Neuronal stem cell (in vitro differentiated cells): Measurements from ENCODE around the gene METAP1.

Experiments used
- DNase-seq: peaks from one replicate; pipeline ENCODE4 v3.0.0-alpha.2; 2013; ENCODE audit warnings: low spot score
- H2AFZ ChIP-seq: one replicate; pipeline ENCODE4 v1.6.1; 2013; ENCODE audit warnings: mild to moderate bottlenecking, low read length, inconsistent platforms
- H2AK5ac ChIP-seq: 2 replicates; pipeline ENCODE4 v1.6.1; 2013; ENCODE audit warnings: low read depth, mild to moderate bottlenecking, inconsistent platforms, low read length, moderate library complexity, mixed read lengths
- H2BK120ac ChIP-seq: 2 replicates; pipeline ENCODE4 v1.6.1; 2013; ENCODE audit warnings: low read depth, mild to moderate bottlenecking, inconsistent platforms, low read length, moderate library complexity, mixed read lengths
- H2BK12ac ChIP-seq: one replicate; pipeline ENCODE4 v1.6.1; 2013; ENCODE audit warnings: low read length, inconsistent platforms
- H2BK15ac ChIP-seq: 2 replicates; pipeline ENCODE4 v1.6.1; 2013; ENCODE audit warnings: mild to moderate bottlenecking, low read length, inconsistent platforms, mixed read lengths
- H2BK5ac ChIP-seq: one replicate; pipeline ENCODE4 v1.6.1; 2013; ENCODE audit warnings: inconsistent platforms, mild to moderate bottlenecking, low read length, moderate library complexity
- H3K14ac ChIP-seq: one replicate; pipeline ENCODE4 v1.6.1; 2013; ENCODE audit warnings: low read length, inconsistent platforms
- H3K18ac ChIP-seq: 2 replicates; pipeline ENCODE4 v1.6.1; 2013; ENCODE audit warnings: low read length, inconsistent platforms
- H3K23ac ChIP-seq: 2 replicates; pipeline ENCODE4 v1.6.1; 2013; ENCODE audit warnings: low read depth, mild to moderate bottlenecking, mixed read lengths, low read length, inconsistent platforms; ENCODE audit not compliant: poor library complexity
- H3K27ac ChIP-seq: replicated peaks from 3 replicates; pipeline ENCODE4 v1.5.1; 2013; ENCODE audit warnings: low read length, inconsistent platforms
- H3K27me3 ChIP-seq, 3 experiments: 2 replicates each; pipeline ENCODE4 v1.6.1; 2013; ENCODE audit warnings: low read length in 3 of 3, mild to moderate bottlenecking in 2 of 3, inconsistent platforms in 1 of 3, low read depth in 1 of 3, mixed read lengths in 1 of 3, moderate library complexity in 1 of 3; ENCODE audit not compliant: control insufficient read depth in 3 of 3, insufficient read depth in 3 of 3
- H3K36me3 ChIP-seq, 2 donors: replicated peaks in 1 of 2; 2 replicates each; pipeline ENCODE4 v1.6.1; 2013; ENCODE audit warnings: low read length in 2 of 2; ENCODE audit not compliant: control insufficient read depth in 2 of 2, insufficient read depth in 2 of 2
- H3K4ac ChIP-seq: 2 replicates; pipeline ENCODE4 v1.6.1; 2013; ENCODE audit warnings: inconsistent platforms, mild to moderate bottlenecking, low read length, moderate library complexity
- H3K4me1 ChIP-seq, 2 donors: 1 replicate in 1 of 2; 2 replicates in 1 of 2; pipeline ENCODE4 v1.6.1; 2013; ENCODE audit warnings: low read length in 2 of 2, low read depth in 1 of 2; ENCODE audit not compliant: control insufficient read depth in 2 of 2, insufficient read depth in 1 of 2
- H3K4me2 ChIP-seq: one replicate; pipeline ENCODE4 v1.6.1; 2013; ENCODE audit warnings: mild to moderate bottlenecking, low read length, inconsistent platforms; ENCODE audit not compliant: insufficient read depth, poor library complexity, severe bottlenecking
- H3K4me3 ChIP-seq, 2 donors: 2 replicates each; pipeline ENCODE4 v1.5.1; 2013; ENCODE audit warnings: low read length in 2 of 2, mild to moderate bottlenecking in 2 of 2, inconsistent platforms in 1 of 2, moderate library complexity in 1 of 2
- H3K79me1 ChIP-seq: one replicate; pipeline ENCODE4 v1.6.1; 2013; ENCODE audit warnings: low read depth, mild to moderate bottlenecking, inconsistent platforms, low read length, moderate library complexity
- H3K9ac ChIP-seq: one replicate; pipeline ENCODE4 v1.6.1; 2013; ENCODE audit warnings: mild to moderate bottlenecking, low read depth, low read length, inconsistent platforms; ENCODE audit not compliant: poor library complexity
- H3K9me3 ChIP-seq, 2 donors: replicated peaks in 1 of 2; 2 replicates each; pipeline versions ENCODE3 to v1.6.1; 2013; ENCODE audit warnings: low read length in 2 of 2, mild to moderate bottlenecking in 2 of 2, inconsistent platforms in 1 of 2, low read depth in 1 of 2, mixed read lengths in 1 of 2, moderate library complexity in 1 of 2; ENCODE audit not compliant: control insufficient read depth in 2 of 2, insufficient read depth in 1 of 2
- H4K8ac ChIP-seq: one replicate; pipeline ENCODE4 v1.6.1; 2013; ENCODE audit warnings: low read depth, mild to moderate bottlenecking, inconsistent platforms, low read length, moderate library complexity
- H4K91ac ChIP-seq: one replicate; pipeline ENCODE4 v1.6.1; 2013; ENCODE audit warnings: low read length, low read depth, mild to moderate bottlenecking, inconsistent platforms; ENCODE audit not compliant: poor library complexity
- WGBS, 2 donors: extraction: QIAGEN DNeasy Blood & Tissue Kit; methylation state at CpG; one replicate each; pipeline ENCODE4 v1.1.7; 2013; ENCODE audit warnings: missing lambda C conversion rate in 2 of 2, mixed read lengths in 1 of 2; ENCODE audit not compliant: insufficient read length in 2 of 2, insufficient replicate concordance in 1 of 2; ENCODE audit errors: extremely low coverage in 2 of 2; 5-methylcytosine and 5-hydroxymethylcytosine counted together

Gene METAP1

GRCh38 chr4:99008051-99008450 is 12.5 kb downstream of the METAP1 start:
- no peak overlapping the region for H2AK5ac ChIP-seq
- H2BK120ac ChIP-seq, result no peak overlapping the region
- peaks cover 3% of the 10 kb centered on the region for H3K79me1 ChIP-seq
- H3K27me3 ChIP-seq, result no peaks in the 10 kb centered on the region
- peaks cover 0 to 21% of the 10 kb centered on the region in 2 donors for H3K36me3 ChIP-seq
- no peak overlapping the region for H3K4me3 ChIP-seq
- H3K4ac ChIP-seq, result no peak overlapping the region
- H3K9me3 ChIP-seq, result peaks cover 0 to 21% of the 10 kb centered on the region in 2 donors
- H3K4me2 ChIP-seq, result no peak overlapping the region
- DNase-seq, result no peak
- H4K8ac ChIP-seq, result no peak overlapping the region
- H3K4me1 ChIP-seq, result no peaks in the 10 kb centered on the region
- no peak overlapping the region for H2AFZ ChIP-seq
- no peak overlapping the region for H3K18ac ChIP-seq
- no peak overlapping the region for H2BK5ac ChIP-seq
- H2BK12ac ChIP-seq, result no peak overlapping the region
- no peak overlapping the region for H4K91ac ChIP-seq
- no peak overlapping the region for H3K23ac ChIP-seq
- no peak overlapping the region for H3K14ac ChIP-seq
- no peak overlapping the region for H3K9ac ChIP-seq
- WGBS, 2 donors, result no CpG with 5 or more reads among the region's 2 CpGs
- no peak overlapping the region for H3K27ac ChIP-seq
- H2BK15ac ChIP-seq, result no peak overlapping the region

GRCh38 chr4:99011910-99012309 is 16.4 kb downstream of the METAP1 start:
- no peak overlapping the region for H2BK5ac ChIP-seq
- no peak overlapping the region for H3K4me3 ChIP-seq
- H3K18ac ChIP-seq, result no peak overlapping the region
- no peak overlapping the region for H3K27ac ChIP-seq
- no peaks in the 10 kb centered on the region for H3K27me3 ChIP-seq
- no peak overlapping the region for H3K14ac ChIP-seq
- no peak overlapping the region for H3K9ac ChIP-seq
- H4K8ac ChIP-seq, result no peak overlapping the region
- peaks cover 7% of the 10 kb centered on the region for H3K79me1 ChIP-seq
- no peak overlapping the region for H2AK5ac ChIP-seq
- DNase-seq, result no peak
- H3K23ac ChIP-seq, result no peak overlapping the region
- H2BK15ac ChIP-seq, result no peak overlapping the region
- no peak overlapping the region for H4K91ac ChIP-seq
- no peak overlapping the region for H2AFZ ChIP-seq
- no peak overlapping the region for H3K4ac ChIP-seq
- no peak overlapping the region for H2BK12ac ChIP-seq
- no peak overlapping the region for H3K4me2 ChIP-seq
- WGBS, 2 donors, result no CpG with 5 or more reads among the region's 4 CpGs
- H3K36me3 ChIP-seq, result peaks cover 3 to 9% of the 10 kb centered on the region in 2 donors
- no peaks in the 10 kb centered on the region for H3K4me1 ChIP-seq
- peaks cover 6 to 50% of the 10 kb centered on the region in 2 donors for H3K9me3 ChIP-seq
- H2BK120ac ChIP-seq, result no peak overlapping the region

- DNase-seq, result no peak
- H3K9me3 ChIP-seq, result peaks cover 6 to 57% of the 10 kb centered on the region in 2 donors
- no peak overlapping the region for H3K9ac ChIP-seq
- H2BK15ac ChIP-seq, result no peak overlapping the region
- H2AK5ac ChIP-seq, result no peak overlapping the region
- H2BK5ac ChIP-seq, result no peak overlapping the region
- H2BK120ac ChIP-seq, result no peak overlapping the region
- no peak overlapping the region for H4K8ac ChIP-seq
- H3K4me1 ChIP-seq, result no peaks in the 10 kb centered on the region
- no peak overlapping the region for H3K18ac ChIP-seq
- peaks cover 3 to 8% of the 10 kb centered on the region in 2 donors for H3K36me3 ChIP-seq
- H3K79me1 ChIP-seq, result peaks cover 7% of the 10 kb centered on the region
- H2BK12ac ChIP-seq, result no peak overlapping the region
- H4K91ac ChIP-seq, result no peak overlapping the region
- no peak overlapping the region for H3K23ac ChIP-seq
- no peak overlapping the region for H2AFZ ChIP-seq
- H3K14ac ChIP-seq, result no peak overlapping the region
- no peak overlapping the region for H3K4ac ChIP-seq
- no peak overlapping the region for H3K27ac ChIP-seq
- no peak overlapping the region for H3K4me2 ChIP-seq
- H3K4me3 ChIP-seq, result no peak overlapping the region
- no peaks in the 10 kb centered on the region for H3K27me3 ChIP-seq
- no CpG with 5 or more reads among the region's 4 CpGs for WGBS, 2 donors
Observed at GRCh38 chr4:99013402-99013843, 17.9 kb downstream of the METAP1 start.

DNA sequence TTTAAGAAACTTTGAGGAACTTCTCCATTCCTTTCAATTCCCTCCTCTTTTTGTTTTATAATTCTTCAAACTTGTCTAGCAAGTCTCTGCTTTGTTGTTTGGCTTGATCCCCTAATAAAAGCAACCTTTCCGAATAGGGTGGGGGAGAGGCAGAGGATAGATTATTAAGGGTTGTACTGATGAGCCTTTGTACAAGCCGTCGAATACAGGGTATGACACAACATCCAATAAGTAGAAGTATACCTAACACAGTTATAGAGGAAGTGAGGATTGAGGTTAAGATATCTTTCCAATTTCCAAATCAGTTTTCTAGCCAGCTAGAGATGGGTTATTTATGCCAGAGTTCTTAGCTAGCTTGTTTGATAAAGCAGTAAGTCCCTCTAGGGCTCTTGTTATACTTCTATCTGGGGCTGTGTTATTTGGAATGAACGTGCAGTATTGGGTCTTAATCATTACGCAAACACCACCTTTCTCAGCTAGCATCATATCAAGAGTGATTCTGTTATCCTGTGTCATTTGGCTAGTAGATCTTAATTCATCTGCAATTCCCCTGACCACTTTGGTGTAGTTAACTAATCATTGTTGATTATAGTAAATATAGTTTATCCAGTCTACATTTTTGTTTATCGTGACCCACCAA is 18.5 kb downstream of the METAP1 start:
- Histone ChIP-seq H3K4me1 (no peaks in the 10 kb centered on the region), H2BK12ac (no peak overlapping the region), H2AK5ac (no peak overlapping the region), H3K14ac (no peak overlapping the region), H4K91ac (no peak overlapping the region), H4K8ac (no peak overlapping the region), H2BK120ac (no peak overlapping the region), H3K27ac (no peak overlapping the region), H2BK15ac (no peak overlapping the region), H3K9me3 (peaks cover 7 to 61% of the 10 kb centered on the region in 2 donors), H3K4ac (no peak overlapping the region), H2AFZ (no peak overlapping the region), H3K27me3 (no peaks in the 10 kb centered on the region), H3K4me3 (no peak overlapping the region), H3K79me1 (peaks cover 7% of the 10 kb centered on the region), H3K18ac (no peak overlapping the region), H3K23ac (no peak overlapping the region), H3K4me2 (no peak overlapping the region), H3K9ac (no peak overlapping the region), H3K36me3 (peaks cover 3 to 14% of the 10 kb centered on the region in 2 donors), H2BK5ac (no peak overlapping the region)
- WGBS, 2 donors, result no CpG with 5 or more reads among the region's 6 CpGs
- DNase-seq, result no peak
